HG02938 (cell line): ENCODE data around the gene NFE2L3.
"Not testable (repeated sequence)": the region's sequence is repeated elsewhere in the genome, so short reads cannot be mapped to it uniquely, and the experiment has no call there.

Source experiments
- ATAC-seq: cut with Tn5 transposase; IDR thresholded peaks from one replicate; pipeline ENCODE4 v1.9.1; 2021; ENCODE audit warnings: mild to moderate bottlenecking, moderate library complexity; ENCODE audit not compliant: unreplicated experiment

Gene NFE2L3

DNA sequence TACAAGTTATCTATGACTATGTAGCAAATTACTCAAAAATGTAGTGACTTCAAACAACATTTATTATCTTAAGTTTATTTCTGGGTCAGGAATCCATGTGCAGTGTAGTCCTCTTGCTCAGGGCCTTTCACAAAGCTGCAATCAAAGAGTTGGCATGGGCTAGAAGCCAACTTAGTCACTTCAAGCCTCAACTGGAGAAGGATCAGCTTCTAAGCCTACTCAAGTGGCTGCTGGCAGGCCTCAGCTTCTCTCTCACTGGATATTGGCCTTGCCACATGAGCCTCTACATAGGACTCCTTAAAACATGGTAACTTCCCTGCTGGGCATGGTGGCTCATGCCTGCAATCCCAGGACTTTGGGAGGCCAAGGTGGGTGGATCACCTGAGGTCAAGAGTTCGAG lies 5.0 kb upstream of the NFE2L3 start:
- no peak for ATAC-seq

DNA sequence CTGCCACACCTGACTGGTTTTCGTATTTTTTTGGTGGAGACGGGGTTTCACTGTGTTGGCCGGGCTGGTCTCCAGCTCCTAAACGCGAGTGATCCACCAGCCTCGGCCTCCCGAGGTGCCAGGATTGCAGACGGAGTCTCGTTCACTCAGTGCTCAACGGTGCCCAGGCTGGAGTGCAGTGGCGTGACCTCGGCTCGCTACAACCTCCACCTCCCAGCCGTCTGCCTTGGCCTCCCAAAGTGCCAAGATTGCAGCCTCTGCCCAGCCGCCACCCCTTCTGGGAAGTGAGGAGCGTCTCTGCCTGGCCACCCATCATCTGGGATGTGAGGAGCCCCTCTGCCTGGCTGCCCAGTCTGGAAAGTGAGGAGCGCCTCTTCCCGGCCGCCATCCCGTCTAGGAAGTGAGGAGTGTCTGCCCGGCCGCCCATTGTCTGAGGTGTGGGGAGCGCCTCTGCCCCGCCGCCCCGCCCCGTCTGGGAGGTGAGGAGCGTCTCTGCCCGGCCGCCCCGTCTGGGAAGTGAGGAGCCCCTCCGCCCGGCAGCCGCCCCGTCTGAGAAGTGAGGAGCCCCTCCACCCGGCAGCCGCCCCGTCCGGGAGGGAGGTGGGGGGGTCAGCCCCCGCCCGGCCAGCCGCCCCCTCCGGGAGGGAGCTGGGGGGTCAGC lies 4.2 kb upstream of the NFE2L3 start:
- ATAC-seq = not testable (repeated sequence)

DNA sequence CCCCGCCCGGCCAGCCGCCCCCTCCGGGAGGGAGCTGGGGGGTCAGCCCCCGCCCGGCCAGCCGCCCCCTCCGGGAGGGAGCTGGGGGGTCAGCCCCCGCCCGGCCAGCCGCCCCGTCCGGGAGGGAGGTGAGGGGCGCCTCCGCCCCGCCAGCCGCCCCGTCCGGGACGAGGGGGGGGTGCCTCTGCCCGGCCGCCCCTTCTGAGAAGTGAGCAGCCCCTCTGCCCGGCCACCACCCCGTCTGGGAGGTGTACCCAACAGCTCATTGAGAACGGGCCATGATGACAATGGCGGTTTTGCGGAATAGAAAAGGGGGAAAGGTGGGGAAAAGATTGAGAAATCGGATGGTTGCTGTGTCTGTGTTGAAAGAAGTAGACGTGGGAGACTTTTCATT lies 3.7 kb upstream of the NFE2L3 start:
- ATAC-seq = not testable (repeated sequence)

- no peak for ATAC-seq
Observed at GRCh38 chr7:26149391-26149977, 2.5 kb upstream of the NFE2L3 start.

- no peak for ATAC-seq
Observed at GRCh38 chr7:26151096-26151495, 902 bp upstream of the NFE2L3 start.

DNA sequence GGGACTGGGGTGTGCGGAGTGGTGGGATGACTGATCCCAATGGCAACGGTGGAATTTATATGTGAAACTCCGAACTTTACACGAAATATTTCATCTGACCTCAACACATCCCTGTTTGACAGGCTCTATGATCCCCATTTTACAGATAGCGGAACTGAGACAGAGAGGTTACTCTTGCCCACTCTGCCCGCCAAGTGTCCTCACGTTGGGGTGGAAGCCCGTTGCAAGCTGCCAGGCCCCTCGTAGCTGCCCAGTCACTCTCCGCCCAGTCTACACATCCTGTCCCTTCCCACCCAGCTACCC lies 397 bp upstream of the NFE2L3 start:
- ATAC-seq = no peak

DNA sequence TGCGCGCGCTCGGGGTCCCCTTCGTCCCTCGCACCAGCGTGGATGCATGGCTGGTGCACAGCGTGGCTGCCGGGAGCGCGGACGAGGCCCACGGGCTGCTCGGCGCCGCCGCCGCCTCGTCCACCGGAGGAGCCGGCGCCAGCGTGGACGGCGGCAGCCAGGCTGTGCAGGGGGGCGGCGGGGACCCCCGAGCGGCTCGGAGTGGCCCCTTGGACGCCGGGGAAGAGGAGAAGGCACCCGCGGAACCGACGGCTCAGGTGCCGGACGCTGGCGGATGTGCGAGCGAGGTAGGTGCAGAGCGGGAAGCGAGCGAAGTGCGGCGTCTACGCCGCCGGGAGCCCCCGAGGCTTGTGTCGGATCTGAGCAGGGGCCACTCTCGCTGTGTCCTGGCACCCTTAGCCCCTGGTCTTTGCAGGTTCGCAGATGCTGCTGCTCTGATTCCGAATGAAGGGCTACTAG lies 813 bp downstream of the NFE2L3 start:
- ATAC-seq = peak; percentile 15

GRCh38 chr7:26153241-26153822 lies 1.3 kb downstream of the NFE2L3 start:
- ATAC-seq = no peak

DNA sequence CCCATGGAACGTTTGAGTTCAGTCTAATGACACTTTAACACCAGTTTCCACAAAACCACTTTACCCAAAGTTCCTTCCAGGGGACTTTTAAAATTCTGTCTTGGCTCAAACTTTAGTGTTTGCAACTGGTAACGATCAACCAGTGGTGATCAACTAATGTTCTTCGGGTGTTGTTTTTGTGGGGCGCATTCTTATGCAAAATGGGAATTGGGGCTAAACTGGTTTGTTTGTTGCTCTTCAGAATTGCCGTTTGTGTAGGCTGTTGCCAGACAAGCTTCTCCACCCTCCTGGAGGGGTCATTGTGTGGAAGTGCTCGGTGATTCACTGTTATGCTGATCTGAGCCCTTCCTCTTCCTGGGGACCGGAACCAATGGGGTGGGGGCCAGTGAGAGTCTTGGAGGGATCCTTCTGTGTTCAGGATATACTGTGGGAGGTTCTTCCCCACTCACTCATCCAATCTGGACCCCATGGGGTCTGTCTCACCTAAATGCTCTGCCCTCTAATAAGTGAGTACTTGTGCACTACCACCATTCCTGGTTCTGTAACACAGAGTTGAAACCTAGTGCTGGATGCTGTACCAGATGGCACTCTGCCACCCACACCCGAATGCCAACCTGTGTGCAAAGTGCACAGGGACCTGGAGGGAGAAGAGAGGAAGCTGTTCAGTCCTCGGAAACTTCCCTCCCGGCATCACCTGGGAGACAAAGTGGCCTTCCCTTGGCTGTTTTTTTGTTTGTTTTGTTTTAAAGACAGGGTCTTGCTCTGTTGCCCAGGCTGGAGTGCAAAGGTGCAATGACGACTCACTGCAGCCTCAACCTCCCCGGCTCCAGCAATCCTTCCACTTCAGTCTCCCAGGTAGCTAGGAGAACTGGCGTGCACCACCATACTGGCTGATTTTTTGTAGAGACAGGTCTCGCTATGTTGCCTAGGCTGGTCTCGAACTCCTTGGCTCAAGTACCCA lies 2.1 kb downstream of the NFE2L3 start:
- ATAC-seq = no peak

DNA sequence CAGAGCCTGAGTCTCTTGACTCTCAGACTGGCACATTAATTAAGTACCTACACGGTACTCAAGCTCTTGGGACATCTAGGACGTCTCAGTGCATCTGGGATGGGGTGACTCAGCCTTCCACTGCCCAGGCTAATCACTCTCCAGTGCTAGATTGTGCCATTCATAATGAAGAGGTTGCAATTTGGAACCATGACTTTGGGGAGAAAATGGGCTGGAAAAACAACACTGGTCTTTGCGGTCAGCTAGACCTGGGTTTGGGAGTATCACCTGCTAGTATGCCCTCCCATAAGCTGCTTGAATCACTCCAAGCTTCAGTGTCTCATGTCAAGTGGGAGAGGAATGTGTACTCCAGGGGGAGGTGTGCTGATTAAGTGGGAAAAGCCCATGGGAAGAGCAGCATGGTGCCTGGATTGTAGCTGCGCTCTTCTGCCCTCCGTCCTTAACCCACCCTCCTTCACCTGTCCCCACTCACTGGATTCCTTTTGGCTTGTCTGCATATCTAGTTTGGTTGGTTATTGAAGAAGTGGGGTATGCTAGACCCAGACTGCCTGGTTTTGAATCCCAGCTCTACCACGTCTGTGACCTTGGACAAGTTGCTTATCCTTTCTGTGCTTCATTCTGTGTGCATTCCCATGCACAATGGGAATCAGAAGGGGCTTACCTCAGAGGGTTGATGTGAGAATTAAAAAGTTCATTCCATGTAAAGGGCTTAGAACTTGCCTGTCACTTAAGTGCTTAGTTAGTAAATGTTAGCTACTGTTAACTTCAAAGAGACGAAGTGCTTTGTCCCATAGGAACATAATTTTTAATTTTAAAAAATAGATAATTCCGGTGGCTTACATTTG lies 3.8 kb downstream of the NFE2L3 start:
- no peak for ATAC-seq

- ATAC-seq = no peak
Observed at GRCh38 chr7:26156451-26157420, 4.7 kb downstream of the NFE2L3 start.

DNA sequence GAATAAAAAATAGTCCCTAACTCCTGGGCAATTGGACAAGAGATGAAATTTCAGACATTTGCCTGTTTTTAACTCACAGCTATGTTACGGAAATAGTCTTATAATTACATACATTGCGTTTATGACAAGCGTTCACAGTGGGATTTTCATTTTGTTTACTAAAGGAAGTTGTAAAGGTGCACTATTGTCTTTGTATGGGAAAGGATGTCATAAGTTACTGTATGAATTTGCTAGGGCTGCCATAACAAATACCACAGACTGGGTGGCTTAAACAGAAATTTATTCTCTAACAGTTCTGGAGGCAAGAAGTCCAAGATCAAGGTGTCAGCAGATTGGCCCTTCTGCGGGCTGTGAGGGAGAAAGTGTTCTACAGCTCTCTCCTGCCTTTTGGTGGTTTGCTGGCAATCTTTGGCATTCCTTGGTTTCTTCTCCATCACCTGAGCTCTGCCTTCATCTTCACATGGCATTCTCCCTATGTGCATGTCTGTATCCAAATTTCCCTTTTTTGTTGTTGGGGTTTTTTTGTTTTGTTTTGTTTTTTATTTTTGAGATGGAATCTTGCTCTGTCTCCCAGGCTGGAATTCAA lies 5.6 kb downstream of the NFE2L3 start:
- no peak for ATAC-seq

DNA sequence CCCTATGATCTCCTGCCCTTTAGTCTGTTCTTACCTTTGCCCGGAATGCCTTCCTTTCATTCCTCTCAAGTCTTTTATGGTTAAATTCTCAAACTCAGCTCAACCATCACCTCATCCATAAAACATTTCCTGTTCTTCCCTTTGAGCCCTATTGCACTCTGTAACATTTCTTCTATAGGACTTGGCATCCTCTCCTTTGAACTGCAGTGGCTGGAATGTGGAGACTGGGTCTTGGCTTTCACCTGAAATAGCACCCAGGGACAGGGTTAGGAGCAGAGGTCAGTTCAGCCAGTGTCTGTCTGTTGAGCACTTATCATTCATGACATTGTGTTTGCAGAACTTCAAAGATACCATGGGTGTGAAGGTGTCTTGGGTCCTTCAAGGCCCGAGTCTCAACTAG lies 7.2 kb downstream of the NFE2L3 start:
- no peak for ATAC-seq

DNA sequence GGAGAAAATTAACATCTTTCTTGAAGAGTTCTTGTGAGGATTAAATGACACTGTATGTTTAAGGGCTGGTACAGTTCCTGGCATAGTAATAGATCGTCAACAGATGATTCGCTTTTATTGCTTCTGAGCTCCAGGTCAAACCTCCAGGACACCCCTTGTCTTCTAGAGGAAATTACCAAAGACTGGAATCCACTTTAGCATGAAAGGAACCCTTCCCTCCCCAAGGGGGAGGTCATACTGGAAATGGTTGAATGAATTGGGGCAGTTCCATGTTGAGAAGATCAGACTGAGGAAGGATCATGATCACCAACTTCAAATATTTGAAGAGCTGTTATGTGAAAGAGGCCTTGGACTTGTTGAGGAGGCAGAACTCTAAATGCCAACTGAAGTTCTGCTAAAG lies 8.9 kb downstream of the NFE2L3 start:
- ATAC-seq = no peak

DNA sequence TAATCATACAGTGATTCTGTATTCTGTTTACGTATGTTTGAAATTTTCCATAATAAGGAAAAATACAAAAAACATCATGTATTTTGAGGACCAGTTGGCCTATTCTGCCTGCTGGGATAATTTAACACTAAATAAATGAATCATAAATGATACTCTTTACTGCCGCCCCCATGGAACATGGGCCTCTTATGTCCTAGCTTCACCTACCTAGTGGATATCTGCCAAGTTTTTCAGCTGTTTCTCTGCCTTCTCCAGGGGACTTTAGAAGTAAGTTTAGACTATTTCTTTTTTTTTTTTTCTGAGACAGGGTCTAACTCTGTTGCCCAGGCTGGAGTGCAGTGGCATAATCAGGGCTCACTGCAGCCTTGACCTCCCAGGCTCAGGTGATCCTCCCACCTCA lies 10.4 kb downstream of the NFE2L3 start:
- no peak for ATAC-seq

- ATAC-seq = not testable (repeated sequence)
Observed at GRCh38 chr7:26163804-26164203, 11.8 kb downstream of the NFE2L3 start.

- no peak for ATAC-seq
Observed at GRCh38 chr7:26165950-26166683, 14.1 kb downstream of the NFE2L3 start.

- no peak for ATAC-seq
Observed at GRCh38 chr7:26166684-26167266, 14.8 kb downstream of the NFE2L3 start.
